ENCODE data around the gene C11orf54. TPM values are rescaled to one million over a fixed set of nuclear protein-coding genes. Genes with fewer than 3 reads are reported as not detected.

C11orf54 gene
- total RNA-seq, 1 donor from 2014 or later = 23.5 TPM

GRCh38 chr11:93734427-93735222, 6.8 kb upstream of the C11orf54 start:
- Mint-ChIP-seq H3K27ac (ENCODE audit: unreplicated experiment) (peak overlapping the region; percentile 23), H3K27me3 (ENCODE audit: unreplicated experiment) (no peaks in the 10 kb centered on the region), H3K4me3 (ENCODE audit: unreplicated experiment) (no peak overlapping the region), H3K4me1 (ENCODE audit: unreplicated experiment) (peaks cover 43% of the 10 kb centered on the region), H3K36me3 (ENCODE audit: unreplicated experiment) (peaks cover 78% of the 10 kb centered on the region), H3K9me3 (ENCODE audit: unreplicated experiment) (no peaks in the 10 kb centered on the region)
- TF ChIP-seq, protein P1, sequence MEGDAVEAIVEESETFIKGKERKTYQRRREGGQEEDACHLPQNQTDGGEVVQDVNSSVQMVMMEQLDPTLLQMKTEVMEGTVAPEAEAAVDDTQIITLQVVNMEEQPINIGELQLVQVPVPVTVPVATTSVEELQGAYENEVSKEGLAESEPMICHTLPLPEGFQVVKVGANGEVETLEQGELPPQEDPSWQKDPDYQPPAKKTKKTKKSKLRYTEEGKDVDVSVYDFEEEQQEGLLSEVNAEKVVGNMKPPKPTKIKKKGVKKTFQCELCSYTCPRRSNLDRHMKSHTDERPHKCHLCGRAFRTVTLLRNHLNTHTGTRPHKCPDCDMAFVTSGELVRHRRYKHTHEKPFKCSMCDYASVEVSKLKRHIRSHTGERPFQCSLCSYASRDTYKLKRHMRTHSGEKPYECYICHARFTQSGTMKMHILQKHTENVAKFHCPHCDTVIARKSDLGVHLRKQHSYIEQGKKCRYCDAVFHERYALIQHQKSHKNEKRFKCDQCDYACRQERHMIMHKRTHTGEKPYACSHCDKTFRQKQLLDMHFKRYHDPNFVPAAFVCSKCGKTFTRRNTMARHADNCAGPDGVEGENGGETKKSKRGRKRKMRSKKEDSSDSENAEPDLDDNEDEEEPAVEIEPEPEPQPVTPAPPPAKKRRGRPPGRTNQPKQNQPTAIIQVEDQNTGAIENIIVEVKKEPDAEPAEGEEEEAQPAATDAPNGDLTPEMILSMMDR (IDR thresholded peaks at IDR 0.05) = no peak
- no peak for DNase-seq (ENCODE audit: extremely low spot score, unreplicated experiment)

GRCh38 chr11:93735627-93736026, 5.8 kb upstream of the C11orf54 start:
- TF ChIP-seq, protein P1 (IDR thresholded peaks at IDR 0.05) = no peak
- no peaks in the 10 kb centered on the region for H3K27me3 Mint-ChIP-seq (ENCODE audit: unreplicated experiment)
- H3K27ac Mint-ChIP-seq (ENCODE audit: unreplicated experiment) = peak overlapping the region; percentile 42
- no peaks in the 10 kb centered on the region for H3K9me3 Mint-ChIP-seq (ENCODE audit: unreplicated experiment)
- H3K4me1 Mint-ChIP-seq (ENCODE audit: unreplicated experiment) = peaks cover 51% of the 10 kb centered on the region
- H3K36me3 Mint-ChIP-seq (ENCODE audit: unreplicated experiment) = peaks cover 71% of the 10 kb centered on the region
- no peak overlapping the region for H3K4me3 Mint-ChIP-seq (ENCODE audit: unreplicated experiment)
- no peak for DNase-seq (ENCODE audit: extremely low spot score, unreplicated experiment)

- H3K4me1 Mint-ChIP-seq (ENCODE audit: unreplicated experiment) = peaks cover 51% of the 10 kb centered on the region
- peaks cover 71% of the 10 kb centered on the region for H3K36me3 Mint-ChIP-seq (ENCODE audit: unreplicated experiment)
- H3K9me3 Mint-ChIP-seq (ENCODE audit: unreplicated experiment) = no peaks in the 10 kb centered on the region
- TF ChIP-seq, protein P1 (IDR thresholded peaks at IDR 0.05) = no peak
- DNase-seq (ENCODE audit: extremely low spot score, unreplicated experiment) = no peak
- no peaks in the 10 kb centered on the region for H3K27me3 Mint-ChIP-seq (ENCODE audit: unreplicated experiment)
- no peak overlapping the region for H3K4me3 Mint-ChIP-seq (ENCODE audit: unreplicated experiment)
- H3K27ac Mint-ChIP-seq (ENCODE audit: unreplicated experiment) = peak overlapping the region; percentile 42
Measured at GRCh38 chr11:93736129-93736528, 5.3 kb upstream of the C11orf54 start.

DNA sequence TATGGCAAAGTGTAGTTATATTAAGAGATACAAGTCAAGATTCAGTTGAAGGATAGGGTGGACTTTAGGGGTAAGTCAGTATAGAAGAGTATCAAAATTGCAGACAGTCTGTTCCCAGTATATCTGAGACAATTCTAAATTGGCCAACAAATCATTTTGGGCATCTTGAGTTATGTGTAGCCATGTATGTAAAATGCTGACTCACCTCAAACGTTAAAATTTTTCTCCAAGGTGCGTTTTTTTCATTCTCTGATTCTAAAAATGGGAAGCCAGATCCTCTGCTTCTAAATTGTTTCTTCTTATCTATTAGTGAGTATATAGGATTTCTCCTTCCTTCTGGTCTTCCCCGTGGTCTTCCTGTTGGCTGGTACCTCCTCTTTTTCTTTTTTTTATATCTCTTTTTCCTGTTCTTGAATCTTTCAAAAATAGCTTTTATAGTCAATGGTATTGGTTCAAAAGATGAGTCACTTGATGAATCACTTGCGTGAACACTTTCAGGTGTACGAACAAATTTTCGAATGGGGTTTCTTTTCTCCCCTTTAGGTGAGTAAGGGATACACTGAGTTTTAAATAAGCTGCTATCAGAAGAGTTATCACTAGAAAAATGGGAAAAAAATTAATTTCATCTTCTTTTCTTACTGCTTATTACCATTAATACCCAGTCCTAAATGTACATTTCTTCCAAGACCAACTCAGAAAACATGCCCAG, 3.4 kb upstream of the C11orf54 start:
- Mint-ChIP-seq H3K4me3 (ENCODE audit: unreplicated experiment) (peak overlapping the region; percentile 99), H3K36me3 (ENCODE audit: unreplicated experiment) (peaks cover 53% of the 10 kb centered on the region), H3K27ac (ENCODE audit: unreplicated experiment) (peak overlapping the region; percentile 77), H3K9me3 (ENCODE audit: unreplicated experiment) (no peaks in the 10 kb centered on the region), H3K27me3 (ENCODE audit: unreplicated experiment) (no peaks in the 10 kb centered on the region), H3K4me1 (ENCODE audit: unreplicated experiment) (peaks cover 60% of the 10 kb centered on the region)
- TF ChIP-seq, protein P1 (IDR thresholded peaks at IDR 0.05) = no peak
- no peak for DNase-seq (ENCODE audit: extremely low spot score, unreplicated experiment)

DNA sequence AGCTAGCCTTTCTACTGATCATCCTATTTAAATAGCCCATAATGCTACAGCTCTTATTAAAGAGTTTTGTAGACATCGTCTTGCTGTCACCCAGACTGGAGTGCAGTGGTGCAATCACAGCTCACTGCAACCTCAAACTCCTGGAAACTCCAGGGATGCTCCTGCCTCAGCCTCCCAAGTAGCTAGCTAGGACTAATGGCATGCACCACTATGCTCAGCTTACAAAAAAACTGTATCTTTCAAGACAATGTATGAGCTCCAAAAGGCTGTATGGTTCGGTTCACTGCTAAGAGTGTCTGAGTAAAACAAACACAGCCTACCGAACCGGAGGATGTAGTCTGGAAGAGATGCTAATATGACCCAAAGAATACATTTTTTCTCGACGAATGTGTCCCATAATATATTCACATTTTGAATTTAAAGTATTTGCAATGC, 2.8 kb upstream of the C11orf54 start:
- Mint-ChIP-seq H3K36me3 (ENCODE audit: unreplicated experiment) (peaks cover 50% of the 10 kb centered on the region), H3K27ac (ENCODE audit: unreplicated experiment) (peak overlapping the region; percentile 77), H3K27me3 (ENCODE audit: unreplicated experiment) (no peaks in the 10 kb centered on the region), H3K4me3 (ENCODE audit: unreplicated experiment) (peak overlapping the region; percentile 99), H3K9me3 (ENCODE audit: unreplicated experiment) (no peaks in the 10 kb centered on the region), H3K4me1 (ENCODE audit: unreplicated experiment) (peaks cover 59% of the 10 kb centered on the region)
- no peak for DNase-seq (ENCODE audit: extremely low spot score, unreplicated experiment)
- TF ChIP-seq, protein P1 (IDR thresholded peaks at IDR 0.05) = no peak
